HG03469 (cell line): ENCODE data around the gene TMC6.
"Not testable (repeated sequence)": the region's sequence is repeated elsewhere in the genome, so short reads cannot be mapped to it uniquely, and the experiment has no call there.

Source experiments
- ATAC-seq: cut with Tn5 transposase; IDR thresholded peaks from one replicate; pipeline ENCODE4 v1.9.1; 2021; ENCODE audit warnings: mild to moderate bottlenecking, moderate library complexity, moderate number of reproducible peaks; ENCODE audit not compliant: unreplicated experiment

The TMC6 gene

DNA sequence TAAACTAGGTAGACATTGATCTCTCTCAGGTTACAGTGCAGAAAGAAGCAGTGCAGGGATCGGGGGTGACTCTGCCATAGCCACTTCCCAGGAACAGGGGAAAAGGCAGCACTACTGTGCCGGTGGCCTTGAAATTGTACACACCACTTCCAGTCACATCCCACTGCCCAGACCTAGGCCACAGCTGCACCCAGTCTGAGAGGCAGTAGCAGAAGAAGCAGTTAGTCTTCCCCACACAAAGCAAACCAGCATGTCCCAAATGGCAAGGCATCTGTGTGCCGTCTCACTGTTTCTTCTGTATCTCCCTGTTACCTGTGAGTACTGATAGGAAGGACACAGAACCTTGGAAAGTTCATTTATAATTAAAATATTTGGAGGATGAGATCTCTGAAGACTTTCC, 47.0 kb downstream of the TMC6 start:
- ATAC-seq, result no peak

DNA sequence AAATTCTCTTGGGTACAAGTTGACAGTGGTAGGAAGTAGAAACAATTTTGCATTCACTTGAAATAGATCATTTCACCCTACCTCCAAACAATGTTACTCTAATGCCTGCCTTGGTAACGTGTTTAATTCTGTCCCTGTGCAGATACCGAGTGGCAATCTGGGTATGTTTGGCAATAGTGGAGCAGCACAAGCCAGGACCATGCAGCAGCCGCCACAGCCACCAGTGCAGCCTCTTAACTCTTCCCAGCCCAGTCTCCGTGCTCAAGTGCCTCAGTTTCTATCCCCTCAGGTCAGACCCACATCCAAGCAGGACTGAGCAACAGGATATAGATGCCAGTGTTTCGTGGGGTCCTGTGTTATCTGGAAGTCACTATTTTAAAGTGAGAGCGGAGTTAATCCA, 49.3 kb downstream of the TMC6 start:
- no peak for ATAC-seq

DNA sequence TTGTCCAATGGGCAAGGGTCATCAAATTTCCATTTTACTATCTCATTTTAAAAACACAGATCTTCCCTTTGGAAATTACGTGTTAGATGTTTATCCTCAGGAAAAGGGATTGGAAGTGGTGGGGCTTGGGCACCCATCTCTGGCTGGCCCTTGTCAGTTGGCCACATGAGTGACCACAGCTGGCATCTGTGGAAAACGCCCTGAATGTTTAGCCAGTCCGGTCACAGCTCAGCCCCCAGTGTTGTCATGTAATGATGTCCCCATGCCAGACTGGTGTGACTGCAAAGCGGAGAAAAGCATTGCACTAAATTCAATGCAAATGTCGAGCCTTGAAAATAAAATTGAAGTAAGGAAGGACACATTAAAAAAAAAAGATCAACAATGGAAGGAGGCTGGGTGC, 53.0 kb downstream of the TMC6 start:
- no peak for ATAC-seq

DNA sequence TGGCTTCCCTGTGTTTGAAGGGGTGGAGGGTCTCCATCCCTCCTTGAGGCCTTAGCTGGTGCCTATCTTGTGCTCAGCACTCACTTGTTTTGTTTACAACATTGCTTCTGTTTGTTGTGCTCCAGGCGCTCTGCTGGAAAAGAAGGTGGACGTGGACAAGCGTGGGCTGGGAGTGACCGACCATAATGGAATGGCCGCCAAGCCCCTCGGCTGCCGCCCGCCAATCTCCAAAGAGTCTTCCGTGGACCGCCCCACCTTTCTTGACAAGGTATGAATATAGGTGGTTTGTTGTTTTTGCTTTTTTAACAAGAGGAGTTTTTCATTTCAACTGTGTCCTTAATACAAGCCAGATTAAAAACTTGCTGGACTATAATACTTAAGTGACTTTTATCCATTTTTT, 53.5 kb downstream of the TMC6 start:
- ATAC-seq, result no peak

DNA sequence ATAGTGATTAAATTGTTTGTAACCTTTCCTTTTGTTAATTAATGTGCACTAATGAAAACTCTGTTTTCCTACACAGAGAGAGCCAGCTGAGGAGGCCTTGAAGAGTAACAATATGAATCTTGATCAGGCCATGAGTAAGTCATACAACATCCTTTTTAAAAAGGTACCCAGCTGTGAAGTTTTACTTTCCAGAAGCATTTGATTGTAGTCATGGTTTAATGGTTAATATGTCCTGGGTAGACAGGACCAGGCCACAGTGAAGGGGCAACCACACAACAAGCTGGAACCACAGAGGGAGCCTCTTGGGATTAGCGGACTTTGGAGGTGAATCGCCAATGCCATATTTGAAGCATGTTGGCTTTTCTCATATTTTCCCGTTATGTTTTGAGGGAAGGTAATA, 55.6 kb downstream of the TMC6 start:
- no peak for ATAC-seq

GRCh38 chr17:78069695-78070094, 58.9 kb downstream of the TMC6 start:
- no peak for ATAC-seq

GRCh38 chr17:78066976-78067375, 61.6 kb downstream of the TMC6 start:
- not testable (repeated sequence) for ATAC-seq

- ATAC-seq, result no peak
Measured at GRCh38 chr17:78064708-78065107, 63.8 kb downstream of the TMC6 start.

DNA sequence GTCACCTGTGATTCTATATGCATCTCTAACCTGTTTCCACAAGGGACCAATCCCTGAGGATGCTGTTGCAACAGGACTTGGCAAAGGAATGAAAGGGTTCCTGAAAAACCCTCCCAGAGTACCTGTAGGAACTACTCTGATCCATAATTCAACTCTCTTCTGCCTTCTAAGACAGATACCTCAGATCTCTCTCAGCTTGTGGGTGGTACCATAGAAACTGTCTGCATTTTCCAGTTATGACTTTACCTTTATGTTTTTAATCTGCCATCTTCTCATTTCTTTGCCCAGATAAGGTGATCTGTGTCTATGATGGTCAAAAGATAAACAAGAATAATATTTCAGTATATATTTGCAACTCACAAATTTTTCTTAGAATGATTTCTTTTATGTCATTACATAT, 65.1 kb downstream of the TMC6 start:
- no peak for ATAC-seq

DNA sequence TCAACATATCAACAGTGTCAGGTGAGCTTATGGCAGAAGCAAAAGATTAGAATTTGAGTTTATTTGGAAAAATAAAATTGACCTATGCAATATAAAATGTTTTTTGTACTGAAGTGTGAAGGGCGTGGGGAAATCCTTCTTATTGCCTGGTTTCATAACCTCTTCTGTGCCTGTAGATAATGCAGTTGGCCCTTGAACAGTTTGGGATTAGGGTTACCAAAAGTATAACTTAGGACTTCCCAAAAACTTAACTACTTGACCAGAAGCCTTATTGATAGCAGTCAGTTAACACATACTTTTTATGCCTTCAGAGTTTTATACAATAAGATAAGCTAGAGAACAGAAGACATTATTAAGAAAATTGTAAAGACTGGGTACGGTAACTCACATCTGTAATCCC, 66.0 kb downstream of the TMC6 start:
- no peak for ATAC-seq
